Brain microvascular endothelial cell (primary cell): ENCODE results near the gene MYOZ2.
"Not testable (repeated sequence)": the region's sequence is repeated elsewhere in the genome, so short reads cannot be mapped to it uniquely, and the experiment has no call there.

Experiments used
- DNase-seq: peaks from one replicate; pipeline ENCODE4 v3.0.0-alpha.2; 2020
- H3K27ac ChIP-seq: fragments of 250-450 bp; sonication (Bioruptor Pico); 2 replicates; pipeline ENCODE4 v1.5.1; 2020; ENCODE audit warnings: mild to moderate bottlenecking, moderate library complexity
- H3K27me3 ChIP-seq: fragments of 250-450 bp; sonication (Bioruptor Pico); replicated peaks from 2 replicates; pipeline ENCODE4 v1.5.1; 2020; ENCODE audit warnings: mild to moderate bottlenecking
- H3K36me3 ChIP-seq: fragments of 250-450 bp; sonication (Bioruptor Pico); replicated peaks from 2 replicates; pipeline ENCODE4 v1.5.1; 2020; ENCODE audit warnings: mild to moderate bottlenecking
- H3K4me3 ChIP-seq: 2 replicates; pipeline ENCODE4 v1.5.1; 2011; ENCODE audit warnings: low read depth, mild to moderate bottlenecking, control low read depth, low read length, moderate library complexity
- in situ Hi-C: cut with HindIII; loops from 2 replicates; pipeline ENCODE4 v1.10.0; 2017; ENCODE audit warnings: low sequenced_read_pairs, low pct_ligation_motif_present
- TF ChIP-seq, protein P1 (sequence below): IDR thresholded peaks from 2 replicates; pipeline ENCODE4 v1.5.1; 2011; ENCODE audit warnings: low read depth, mild to moderate bottlenecking, moderate library complexity, low read length, control low read depth, inconsistent platforms; ENCODE audit errors: missing control alignments

The MYOZ2 gene

DNA sequence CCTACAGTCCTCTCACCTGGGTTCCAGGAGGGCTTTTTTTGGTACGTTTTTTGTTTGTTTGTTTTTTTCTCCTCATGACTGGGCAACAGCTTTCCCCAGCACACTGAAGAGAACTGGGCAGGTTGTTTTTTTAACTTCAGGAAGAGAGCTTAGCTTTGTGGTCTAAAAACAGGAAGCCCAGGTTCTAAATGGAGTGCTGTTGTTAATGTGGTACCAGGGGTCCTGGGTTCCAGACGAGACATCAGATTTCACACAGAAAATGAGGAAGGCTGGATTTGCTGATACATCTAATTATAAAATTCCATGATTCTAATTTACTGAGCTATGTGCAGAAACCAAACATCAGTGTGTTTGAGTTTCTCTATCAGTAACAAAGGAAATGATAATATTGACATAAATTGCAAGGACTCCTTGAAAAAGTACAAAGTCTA is 4.2 kb downstream of the MYOZ2 start:
- H3K27ac ChIP-seq, result no peak overlapping the region
- no peak overlapping the region for H3K4me3 ChIP-seq
- DNase-seq, result no peak
- H3K27me3 ChIP-seq, result no peaks in the 10 kb centered on the region
- H3K36me3 ChIP-seq, result no peaks in the 10 kb centered on the region
- TF ChIP-seq, protein P1, sequence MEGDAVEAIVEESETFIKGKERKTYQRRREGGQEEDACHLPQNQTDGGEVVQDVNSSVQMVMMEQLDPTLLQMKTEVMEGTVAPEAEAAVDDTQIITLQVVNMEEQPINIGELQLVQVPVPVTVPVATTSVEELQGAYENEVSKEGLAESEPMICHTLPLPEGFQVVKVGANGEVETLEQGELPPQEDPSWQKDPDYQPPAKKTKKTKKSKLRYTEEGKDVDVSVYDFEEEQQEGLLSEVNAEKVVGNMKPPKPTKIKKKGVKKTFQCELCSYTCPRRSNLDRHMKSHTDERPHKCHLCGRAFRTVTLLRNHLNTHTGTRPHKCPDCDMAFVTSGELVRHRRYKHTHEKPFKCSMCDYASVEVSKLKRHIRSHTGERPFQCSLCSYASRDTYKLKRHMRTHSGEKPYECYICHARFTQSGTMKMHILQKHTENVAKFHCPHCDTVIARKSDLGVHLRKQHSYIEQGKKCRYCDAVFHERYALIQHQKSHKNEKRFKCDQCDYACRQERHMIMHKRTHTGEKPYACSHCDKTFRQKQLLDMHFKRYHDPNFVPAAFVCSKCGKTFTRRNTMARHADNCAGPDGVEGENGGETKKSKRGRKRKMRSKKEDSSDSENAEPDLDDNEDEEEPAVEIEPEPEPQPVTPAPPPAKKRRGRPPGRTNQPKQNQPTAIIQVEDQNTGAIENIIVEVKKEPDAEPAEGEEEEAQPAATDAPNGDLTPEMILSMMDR, result no peak
- in situ Hi-C loops, result no loop called here

DNA sequence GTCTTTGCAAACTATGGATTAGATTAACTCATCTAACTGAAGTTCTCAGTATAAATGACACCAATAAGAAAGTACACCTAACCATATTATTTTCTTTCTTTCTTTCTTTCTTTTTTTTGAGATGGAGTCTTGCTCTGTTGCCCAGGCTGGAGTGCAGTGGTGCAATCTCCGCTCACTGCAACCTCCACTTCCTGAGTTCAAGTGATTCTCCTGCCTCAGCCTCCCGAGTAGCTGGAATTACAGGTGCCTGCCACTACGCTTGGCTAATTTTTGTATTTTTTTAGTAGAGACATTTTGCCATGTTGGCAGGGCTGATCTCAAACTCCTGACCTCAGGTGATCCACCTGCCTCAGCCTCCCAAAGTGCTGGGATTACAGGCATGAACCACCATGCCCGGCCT is 5.7 kb downstream of the MYOZ2 start:
- H3K27ac ChIP-seq, H3K36me3 ChIP-seq, H3K4me3 ChIP-seq, in situ Hi-C loops, DNase-seq, H3K27me3 ChIP-seq: not testable (repeated sequence)

DNA sequence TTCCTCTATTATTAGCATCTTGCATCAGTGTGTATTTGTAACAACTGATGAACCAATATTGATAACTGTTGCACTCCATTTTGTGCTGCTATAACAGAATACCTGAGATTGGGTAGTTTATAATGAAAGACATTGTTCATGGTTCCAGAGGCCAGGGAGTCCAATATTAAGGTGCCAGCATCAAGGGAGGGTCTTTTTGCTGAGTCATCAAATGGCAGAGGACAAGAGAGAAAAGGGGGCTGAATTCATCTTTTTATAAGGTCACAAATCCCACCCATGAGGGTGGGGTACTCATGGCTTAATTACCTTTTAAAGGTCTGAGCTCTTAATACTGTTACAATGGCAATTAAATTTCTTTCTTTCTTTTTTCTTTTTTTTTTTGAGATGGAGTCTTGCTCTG is 7.2 kb downstream of the MYOZ2 start:
- no peaks in the 10 kb centered on the region for H3K27me3 ChIP-seq
- DNase-seq, result no peak
- no peak overlapping the region for H3K4me3 ChIP-seq
- no peak overlapping the region for H3K27ac ChIP-seq
- in situ Hi-C loops, result no loop called here
- no peaks in the 10 kb centered on the region for H3K36me3 ChIP-seq
- TF ChIP-seq, protein P1, result no peak

DNA sequence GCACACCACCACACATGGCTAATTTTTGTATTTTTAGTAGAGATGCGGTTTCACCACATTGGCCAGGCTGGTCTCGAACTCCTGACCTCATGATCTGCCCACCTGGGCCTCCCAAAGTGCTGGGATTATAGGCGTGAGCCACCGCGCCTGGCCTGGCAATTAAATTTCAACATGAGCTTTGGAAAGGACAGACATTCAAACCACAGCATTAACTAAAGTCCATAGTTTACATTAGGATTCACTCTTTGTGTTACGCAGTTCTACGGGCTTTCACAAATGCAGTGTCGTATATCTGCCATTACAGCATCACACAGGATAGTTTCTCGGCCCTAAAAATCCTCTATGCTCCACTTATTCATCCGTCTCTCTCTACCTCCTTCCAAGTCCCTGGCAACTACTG is 7.7 kb downstream of the MYOZ2 start:
- H3K27ac ChIP-seq, in situ Hi-C loops, H3K4me3 ChIP-seq, H3K36me3 ChIP-seq, H3K27me3 ChIP-seq, DNase-seq: not testable (repeated sequence)

DNA sequence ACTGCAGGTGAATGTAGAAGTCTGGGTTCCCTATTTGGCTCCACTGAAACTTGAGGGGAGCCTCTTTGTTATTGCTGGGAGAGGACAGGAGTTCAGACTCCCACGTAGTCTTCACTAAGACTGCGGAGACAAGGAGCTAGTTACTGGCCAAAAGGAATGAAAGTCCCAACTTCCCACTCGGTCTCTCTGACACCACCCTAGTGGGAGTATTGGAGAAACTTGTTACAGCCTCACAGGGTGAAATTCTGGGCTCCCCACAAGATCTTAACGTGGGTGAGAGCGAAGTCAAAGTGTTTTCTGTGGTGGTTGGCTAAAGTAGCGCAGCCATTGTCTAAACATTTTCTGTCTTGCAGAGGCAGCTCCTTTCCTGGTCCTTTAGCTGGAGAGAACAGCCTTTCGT is 13.5 kb downstream of the MYOZ2 start:
- Histone ChIP-seq H3K36me3 (no peaks in the 10 kb centered on the region), H3K27me3 (no peaks in the 10 kb centered on the region), H3K27ac (no peak overlapping the region), H3K4me3 (no peak overlapping the region)
- no peak for DNase-seq
- in situ Hi-C loops, result no loop called here
- TF ChIP-seq, protein P1, result no peak

DNA sequence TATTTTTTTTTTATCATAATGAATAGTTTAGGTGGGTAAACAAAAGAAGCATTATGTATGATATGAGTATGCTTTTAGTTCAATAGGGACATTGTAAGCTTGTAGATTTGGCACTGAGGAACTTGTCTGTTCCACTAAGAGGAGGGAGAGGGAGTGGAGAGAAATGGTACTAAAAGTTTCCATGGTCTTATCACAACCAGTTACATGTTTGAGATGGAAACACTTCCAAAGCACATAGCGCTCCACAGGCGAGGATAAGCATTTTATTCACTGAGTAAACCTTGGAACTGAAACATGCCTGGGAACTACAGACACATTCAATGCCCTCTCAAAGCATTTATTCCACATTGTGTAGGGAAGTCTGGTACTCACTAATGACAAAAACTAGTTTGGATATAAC is 15.5 kb downstream of the MYOZ2 start:
- no peak overlapping the region for H3K27ac ChIP-seq
- TF ChIP-seq, protein P1, result no peak
- no peak overlapping the region for H3K4me3 ChIP-seq
- no peaks in the 10 kb centered on the region for H3K27me3 ChIP-seq
- H3K36me3 ChIP-seq, result no peaks in the 10 kb centered on the region
- in situ Hi-C loops, result no loop called here
- DNase-seq, result no peak

DNA sequence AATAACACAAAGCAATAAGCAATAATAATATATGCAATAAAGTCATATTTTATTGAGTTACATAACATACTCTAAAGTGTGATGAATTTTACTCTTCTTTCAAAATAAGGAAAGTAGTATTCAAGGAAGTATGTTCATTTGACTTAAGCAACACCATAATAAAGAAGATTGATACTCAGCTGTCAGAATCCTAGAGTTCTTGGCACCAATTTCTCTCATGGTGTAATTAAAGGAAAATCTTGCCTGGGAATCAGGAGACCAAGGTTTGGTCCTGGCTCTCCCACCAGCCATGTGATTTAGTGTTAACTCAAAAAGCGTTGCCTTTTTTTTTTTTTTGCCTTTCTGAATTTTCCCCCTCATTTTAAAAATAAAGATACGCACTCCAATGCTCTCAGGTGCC is 17.1 kb downstream of the MYOZ2 start:
- TF ChIP-seq, protein P1, result no peak
- Histone ChIP-seq H3K36me3 (no peaks in the 10 kb centered on the region), H3K4me3 (no peak overlapping the region), H3K27me3 (no peaks in the 10 kb centered on the region), H3K27ac (no peak overlapping the region)
- in situ Hi-C loops, result no loop called here
- DNase-seq, result no peak
